Adipocyte (in vitro differentiated cells): ENCODE data around the gene SPATA4.

ENCODE experiments used
- DNase-seq: peaks from one replicate; pipeline ENCODE4 v3.0.0-alpha.2; 2015; ENCODE audit warnings: low read depth
- H3K27me3 ChIP-seq: replicated peaks from 2 replicates; pipeline ENCODE4 v1.7.0; 2013; ENCODE audit warnings: mild to moderate bottlenecking, low read length, moderate library complexity; ENCODE audit not compliant: control insufficient read depth, insufficient read depth
- H3K36me3 ChIP-seq: 2 replicates; pipeline ENCODE4 v1.7.0; 2013; ENCODE audit warnings: low read length, mild to moderate bottlenecking, moderate library complexity; ENCODE audit not compliant: control insufficient read depth, insufficient read depth, severe bottlenecking
- H3K4me1 ChIP-seq: 2 replicates; pipeline ENCODE4 v1.7.0; 2013; ENCODE audit warnings: mild to moderate bottlenecking, low read length, moderate library complexity; ENCODE audit not compliant: control insufficient read depth, insufficient read depth
- H3K4me3 ChIP-seq: 2 replicates; pipeline ENCODE4 v1.7.0; 2013; ENCODE audit warnings: mild to moderate bottlenecking, low read length, moderate library complexity
- H3K9ac ChIP-seq: 2 replicates; pipeline ENCODE4 v1.7.0; 2013; ENCODE audit warnings: mild to moderate bottlenecking, low read length, moderate library complexity
- H3K9me3 ChIP-seq: 2 replicates; pipeline ENCODE4 v1.7.0; 2013; ENCODE audit warnings: mild to moderate bottlenecking, low read length, moderate library complexity; ENCODE audit not compliant: control insufficient read depth

SPATA4 gene

DNA sequence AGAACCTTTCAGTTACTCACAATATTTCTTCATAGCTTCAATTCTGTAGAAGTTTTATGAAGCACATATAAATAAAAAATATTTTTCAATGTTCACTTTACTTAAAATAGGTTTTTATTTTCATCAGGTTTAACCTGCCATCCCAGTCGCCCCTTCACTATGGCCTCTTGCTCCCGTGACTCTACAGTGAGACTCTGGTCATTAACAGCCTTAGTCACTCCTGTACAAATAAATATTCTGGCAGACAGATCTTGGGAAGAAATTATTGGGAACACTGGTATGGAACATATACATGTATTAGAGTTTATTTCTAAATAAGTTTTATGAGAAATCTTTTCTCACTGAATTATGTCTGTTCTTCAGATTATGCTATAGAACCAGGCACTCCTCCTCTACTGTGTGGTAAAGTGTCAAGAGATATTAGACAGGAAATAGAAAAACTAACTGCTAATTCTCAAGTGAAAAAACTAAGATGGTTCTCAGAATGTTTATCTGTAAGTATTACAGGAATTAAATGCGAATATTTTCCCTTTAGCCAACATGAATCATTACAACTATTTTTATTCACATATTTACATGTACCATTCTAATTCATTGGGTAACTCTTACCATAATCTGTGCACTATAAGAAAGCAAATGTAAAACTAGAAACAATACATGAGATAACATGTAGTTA, 45.6 kb downstream of the SPATA4 start:
- H3K4me1 ChIP-seq = no peaks in the 10 kb centered on the region
- H3K27me3 ChIP-seq = no peaks in the 10 kb centered on the region
- DNase-seq = no peak
- H3K9ac ChIP-seq = no peak overlapping the region
- H3K4me3 ChIP-seq = no peak overlapping the region
- H3K36me3 ChIP-seq = no peaks in the 10 kb centered on the region
- H3K9me3 ChIP-seq = no peaks in the 10 kb centered on the region

DNA sequence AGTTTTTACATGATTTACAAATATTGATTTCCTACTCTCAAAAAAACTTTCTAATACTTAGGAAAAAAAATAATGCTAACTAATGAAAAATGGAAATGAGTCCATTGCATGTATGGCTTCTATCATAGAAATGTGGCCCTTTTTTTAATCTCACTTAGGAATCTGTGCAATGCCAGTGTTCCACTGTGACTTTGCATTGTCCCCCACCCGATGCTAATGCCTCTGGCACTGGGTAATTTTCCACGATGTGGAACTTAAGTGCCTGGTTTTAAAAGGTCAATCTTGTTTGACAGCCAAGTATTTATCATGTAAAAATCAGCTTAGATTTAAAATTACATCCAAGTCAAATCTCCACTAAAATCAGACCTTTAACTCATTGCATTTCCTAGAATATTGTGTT, 53.1 kb downstream of the SPATA4 start:
- Histone ChIP-seq H3K9me3 (no peaks in the 10 kb centered on the region), H3K4me1 (peaks cover 4% of the 10 kb centered on the region), H3K27me3 (no peaks in the 10 kb centered on the region), H3K36me3 (no peaks in the 10 kb centered on the region), H3K4me3 (no peak overlapping the region), H3K9ac (no peak overlapping the region)
- DNase-seq = no peak

DNA sequence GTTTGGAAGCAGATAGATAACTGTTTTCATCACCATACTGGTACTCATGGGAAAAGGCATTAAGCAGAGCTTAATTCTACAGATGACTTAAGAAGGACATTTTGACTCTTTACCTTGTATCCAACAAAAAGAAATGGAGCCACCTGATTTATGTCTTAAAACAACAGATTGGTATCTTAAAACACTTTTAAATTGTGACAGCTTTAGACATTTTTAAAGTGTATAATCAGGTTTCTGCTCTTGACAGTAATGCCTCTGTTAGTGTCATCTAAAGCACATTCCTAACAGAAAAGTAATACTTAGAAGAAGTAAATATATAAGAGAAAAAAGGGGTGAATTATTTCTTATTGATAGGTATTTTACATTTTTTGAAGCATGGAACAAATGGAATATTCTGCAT, 55.9 kb downstream of the SPATA4 start:
- no peak overlapping the region for H3K4me3 ChIP-seq
- H3K9me3 ChIP-seq = no peaks in the 10 kb centered on the region
- no peaks in the 10 kb centered on the region for H3K27me3 ChIP-seq
- no peak for DNase-seq
- no peak overlapping the region for H3K9ac ChIP-seq
- H3K4me1 ChIP-seq = peaks cover 4% of the 10 kb centered on the region
- no peaks in the 10 kb centered on the region for H3K36me3 ChIP-seq

DNA sequence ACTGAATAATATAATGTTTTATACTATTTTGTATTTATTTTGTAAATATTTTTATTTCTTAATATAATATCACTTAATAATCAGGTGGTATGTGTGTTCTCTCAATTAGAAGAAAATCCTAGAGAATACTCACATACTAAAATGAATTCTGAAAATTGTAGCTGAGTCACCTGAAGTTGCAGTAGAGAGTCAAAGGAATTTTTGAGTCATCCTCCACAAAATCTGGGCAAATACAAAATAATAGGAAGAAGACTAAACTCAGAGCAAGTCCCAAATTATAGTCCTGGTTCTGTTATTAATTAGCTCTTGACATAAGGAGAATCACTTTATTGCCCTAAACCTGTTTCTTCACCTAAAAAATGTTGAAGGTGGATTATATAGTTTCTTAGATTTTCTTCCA, 57.8 kb downstream of the SPATA4 start:
- Histone ChIP-seq H3K4me1 (peaks cover 4% of the 10 kb centered on the region), H3K27me3 (no peaks in the 10 kb centered on the region), H3K9me3 (no peaks in the 10 kb centered on the region), H3K4me3 (no peak overlapping the region), H3K9ac (no peak overlapping the region), H3K36me3 (no peaks in the 10 kb centered on the region)
- peak; percentile 42 for DNase-seq

DNA sequence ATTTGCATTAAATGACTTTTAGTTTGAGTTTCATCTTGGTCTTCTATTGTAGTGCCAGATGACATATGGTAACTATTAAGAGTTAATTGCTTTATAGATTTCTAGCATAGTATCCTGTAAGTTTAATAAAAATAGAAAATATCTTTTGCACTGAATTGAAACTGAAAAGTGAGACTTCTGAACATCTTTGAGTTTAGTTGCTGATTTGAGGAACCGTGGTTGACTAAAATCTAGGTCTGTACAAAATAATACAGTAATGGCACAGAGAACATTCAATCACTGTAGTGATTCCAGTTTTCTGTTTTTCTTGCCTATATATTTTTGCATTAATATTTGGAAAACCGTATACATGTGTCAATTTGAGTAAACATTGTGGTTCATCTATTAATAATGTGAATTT, 60.7 kb downstream of the SPATA4 start:
- no peak overlapping the region for H3K9ac ChIP-seq
- H3K4me1 ChIP-seq = peaks cover 4% of the 10 kb centered on the region
- no peaks in the 10 kb centered on the region for H3K9me3 ChIP-seq
- no peaks in the 10 kb centered on the region for H3K27me3 ChIP-seq
- H3K36me3 ChIP-seq = no peaks in the 10 kb centered on the region
- no peak overlapping the region for H3K4me3 ChIP-seq
- no peak for DNase-seq
